HFFc6 (cell line): ENCODE results near the gene RMDN3. TPM values are rescaled to one million over a fixed set of nuclear protein-coding genes. Genes with fewer than 3 reads are reported as not detected.
A peak's percentile ranks its signal among the peaks of the same experiment; 100 is the strongest.

Source experiments
- DNase-seq: peaks from one replicate; pipeline ENCODE4 v3.0.0-alpha.2; 2018
- H3K27ac Mint-ChIP-seq: 2 replicates; pipeline ENCODE4 v1.8.0; 2020; ENCODE audit warnings: mild to moderate bottlenecking, mixed read lengths
- H3K27me3 Mint-ChIP-seq: 2 replicates; pipeline ENCODE4 v1.8.0; 2021; ENCODE audit warnings: mild to moderate bottlenecking, moderate library complexity, mixed read lengths; ENCODE audit not compliant: insufficient read depth
- H3K36me3 Mint-ChIP-seq: 2 replicates; pipeline ENCODE4 v1.8.0; 2021; ENCODE audit warnings: low read depth, mixed read lengths
- H3K4me1 Mint-ChIP-seq: 2 replicates; pipeline ENCODE4 v1.8.0; 2020; ENCODE audit warnings: low read depth, mixed read lengths
- H3K4me3 Mint-ChIP-seq: 2 replicates; pipeline ENCODE4 v1.8.0; 2020; ENCODE audit warnings: mild to moderate bottlenecking, moderate library complexity, mixed read lengths
- H3K9me3 Mint-ChIP-seq: 2 replicates; pipeline ENCODE4 v1.8.0; 2020; ENCODE audit warnings: mild to moderate bottlenecking, mixed read lengths
- CTCF ChIP-seq: fragments of 200-600 bp; sonication (generic); IDR thresholded peaks from 2 replicates; pipeline ENCODE4 v1.5.0; 2021; ENCODE audit warnings: antibody characterized with exemption, mild to moderate bottlenecking
- total RNA-seq, 6 experiments: library from RNA; stranded (reverse); fragmentation: NEBNext Ultra II Directional; extraction: Animal tissue kit (Norgen Biotek cat#: 25700); gene quantifications; 2 replicates in 1 of 6; 3 replicates in 5 of 6; pipeline ENCODE4 v1.2.3, GENCODE V29; 2021

The RMDN3 gene
- total RNA-seq, 6 experiments from 2014 or later: 32.6 to 43.2 (median 35.6) TPM

GRCh38 chr15:40746916-40747418, 8.1 kb downstream of the RMDN3 start:
- Mint-ChIP-seq H3K4me1 (peaks cover 31% of the 10 kb centered on the region), H3K27ac (no peak overlapping the region; the same call in 1 of the 2 replicates), H3K27me3 (peaks cover 7% of the 10 kb centered on the region), H3K4me3 (no peak overlapping the region), H3K9me3 (no peaks in the 10 kb centered on the region), H3K36me3 (peaks cover 11% of the 10 kb centered on the region)
- TF ChIP-seq CTCF: no peak
- no peak for DNase-seq

DNA sequence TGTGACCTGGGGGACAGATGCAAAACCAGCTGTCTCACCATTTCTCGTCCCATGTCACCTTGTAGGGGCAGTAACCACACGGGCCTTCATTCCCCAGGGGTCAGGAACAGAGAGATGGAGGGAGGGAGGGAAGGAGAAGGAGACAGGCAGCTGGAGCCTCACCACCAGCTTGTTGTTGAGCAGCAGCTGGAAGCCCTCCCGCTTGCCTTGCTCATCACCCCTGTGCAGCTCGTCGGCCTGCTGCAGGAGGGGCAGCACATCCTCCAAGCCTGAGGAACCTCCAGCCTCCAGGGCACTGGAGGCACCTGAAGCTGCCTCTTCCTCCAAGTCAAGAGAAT, 10.3 kb downstream of the RMDN3 start:
- H3K4me3 Mint-ChIP-seq: no peak overlapping the region
- peaks cover 5% of the 10 kb centered on the region for H3K27me3 Mint-ChIP-seq
- no peak for TF ChIP-seq CTCF
- H3K4me1 Mint-ChIP-seq: peaks cover 31% of the 10 kb centered on the region
- DNase-seq: no peak
- peaks cover 8% of the 10 kb centered on the region for H3K36me3 Mint-ChIP-seq
- peak overlapping the region; percentile 78; the same call in 1 of the 2 replicates for H3K27ac Mint-ChIP-seq
- H3K9me3 Mint-ChIP-seq: no peaks in the 10 kb centered on the region

- Mint-ChIP-seq H3K27me3 (peaks cover 5% of the 10 kb centered on the region), H3K36me3 (peaks cover 8% of the 10 kb centered on the region), H3K4me3 (no peak overlapping the region), H3K4me1 (peaks cover 31% of the 10 kb centered on the region), H3K9me3 (no peaks in the 10 kb centered on the region), H3K27ac (peak overlapping the region; percentile 78)
- TF ChIP-seq CTCF: peak; percentile 59
- DNase-seq: peak; percentile 66
Observed at GRCh38 chr15:40743921-40744814, 10.9 kb downstream of the RMDN3 start.

- TF ChIP-seq CTCF: no peak
- peaks cover 5% of the 10 kb centered on the region for H3K27me3 Mint-ChIP-seq
- H3K4me1 Mint-ChIP-seq: peaks cover 31% of the 10 kb centered on the region
- no peak overlapping the region for H3K4me3 Mint-ChIP-seq
- peak overlapping the region; percentile 78 for H3K27ac Mint-ChIP-seq
- H3K36me3 Mint-ChIP-seq: peaks cover 8% of the 10 kb centered on the region
- DNase-seq: no peak
- no peaks in the 10 kb centered on the region for H3K9me3 Mint-ChIP-seq
Observed at GRCh38 chr15:40743485-40743901, 11.6 kb downstream of the RMDN3 start.

DNA sequence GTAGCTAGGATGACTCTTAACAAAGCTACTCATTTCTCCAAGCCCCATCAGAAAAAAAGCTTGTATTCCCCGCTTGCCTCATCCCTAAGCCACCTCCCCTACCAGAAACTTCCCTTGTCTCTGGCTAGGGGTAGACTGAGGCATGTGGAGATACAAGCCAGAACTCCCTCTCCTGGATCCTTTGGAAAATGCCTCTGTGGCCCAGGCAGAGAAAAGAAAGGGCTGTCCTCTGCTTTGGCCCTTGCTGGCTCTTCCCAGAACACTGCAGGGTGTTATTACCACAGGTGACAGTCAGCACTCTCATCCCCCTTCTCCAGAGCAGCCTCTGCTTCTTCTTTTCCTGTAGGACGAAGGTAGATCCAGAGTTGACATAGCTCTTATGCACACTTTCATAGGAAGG, 15.2 kb downstream of the RMDN3 start:
- no peak for DNase-seq
- no peak for TF ChIP-seq CTCF
- no peak overlapping the region for H3K4me3 Mint-ChIP-seq
- peaks cover 8% of the 10 kb centered on the region for H3K36me3 Mint-ChIP-seq
- H3K27ac Mint-ChIP-seq: no peak overlapping the region
- H3K9me3 Mint-ChIP-seq: no peaks in the 10 kb centered on the region
- peaks cover 6% of the 10 kb centered on the region for H3K27me3 Mint-ChIP-seq
- peaks cover 14% of the 10 kb centered on the region for H3K4me1 Mint-ChIP-seq
